HCT116 (cell line): ENCODE data around the gene ABHD11. TPM values are rescaled to one million over a fixed set of nuclear protein-coding genes. Genes with fewer than 3 reads are reported as not detected.

Source experiments
- ATAC-seq: fragments of 200-7000 bp; cut with Tn5 transposase; 2 replicates; pipeline ENCODE4 v1.9.1; 2020; ENCODE audit warnings: mild to moderate bottlenecking, moderate library complexity
- BruUV-seq: library from RNA; stranded (reverse); fragments of 400-500 nt; replicated peaks from 2 replicates; lab custom pipeline; 2021; lab: Mats Ljungman, UMichigan
- CTCF ChIA-PET: fragments of 300-600 bp; sonication (Branson Sonifier 250); formaldehyde crosslinking; loops from one replicate; lab custom pipeline; 2021; ENCODE audit warnings: antibody characterized with exemption; lab: Charles Lee
- POLR2A ChIA-PET: fragments of 300-600, 350-600 bp; sonication (Branson Sonifier 250); formaldehyde crosslinking; loops from one replicate; lab custom pipeline; 2021; ENCODE audit warnings: antibody characterized with exemption; lab: Charles Lee
- RAD21 ChIA-PET, 2 experiments: fragments of 300-600 bp; sonication (Branson Sonifier 250); formaldehyde crosslinking; loops; one replicate each; lab custom pipeline; 2023; ENCODE audit warnings: low total read pairs in 2 of 2; ENCODE audit not compliant: uncharacterized antibody in 2 of 2, unreplicated experiment in 2 of 2, low non-redundant PET in 1 of 2; lab: Charles Lee
- DNase-seq: peaks from one replicate; pipeline ENCODE4 v3.0.0-alpha.2; 2010; ENCODE audit warnings: low read depth, low spot score
- H2AFZ ChIP-seq: fragments of 200-600 bp; shearing (Covaris generic), sonication (generic); 2 replicates; pipeline ENCODE4 v1.6.1; 2017; ENCODE audit warnings: low read depth, mixed run types, mixed read lengths, antibody characterized with exemption, low read length; ENCODE audit not compliant: poor library complexity, severe bottlenecking
- H3K27ac ChIP-seq: 2 replicates; pipeline ENCODE4 v1.5.1; 2012; ENCODE audit warnings: low read depth, low read length
- H3K27me3 ChIP-seq: fragments of 200-600 bp; sonication (generic); 2 replicates; pipeline ENCODE4 v1.6.1; 2016; ENCODE audit warnings: mixed run types, low read length, mixed read lengths; ENCODE audit not compliant: insufficient read depth
- H3K36me3 ChIP-seq, 2 experiments: fragments of 200-500 bp in 1 of 2; fragments of 200-600 bp in 1 of 2; sonication (Bioruptor generic) in 1 of 2; sonication (generic) in 1 of 2; 2 replicates each; pipeline versions ENCODE4 v1.5.1 to v1.6.1; 2014 to 2016; ENCODE audit warnings: low read length in 2 of 2, inconsistent platforms in 1 of 2, mixed read lengths in 1 of 2, mixed run types in 1 of 2; ENCODE audit not compliant: insufficient read depth in 2 of 2, control insufficient read depth in 1 of 2
- H3K4me1 ChIP-seq, 2 experiments: fragments of 200-600 bp in 1 of 2; sonication (generic) in 1 of 2; 2 replicates each; pipeline versions ENCODE4 v1.5.1 to v1.6.1; 2012 to 2017; ENCODE audit warnings: low read length in 2 of 2, inconsistent platforms in 1 of 2, mild to moderate bottlenecking in 1 of 2, mixed read lengths in 1 of 2, mixed run types in 1 of 2, moderate library complexity in 1 of 2; ENCODE audit not compliant: insufficient read depth in 2 of 2, control insufficient read depth in 1 of 2
- H3K4me2 ChIP-seq: fragments of 200-600 bp; sonication (generic); 2 replicates; pipeline ENCODE4 v1.6.1; 2017; ENCODE audit warnings: mixed run types, low read length, mixed read lengths
- H3K4me3 ChIP-seq, 2 experiments: fragments of 200-600 bp in 1 of 2; sonication (generic) in 1 of 2; replicated peaks in 1 of 2; 2 replicates each; pipeline ENCODE4 v1.5.1; 2011 to 2016; ENCODE audit warnings: low read length in 2 of 2, control low read depth in 1 of 2, low read depth in 1 of 2, mild to moderate bottlenecking in 1 of 2, mixed read lengths in 1 of 2, mixed run types in 1 of 2
- H3K79me2 ChIP-seq: fragments of 200-600 bp; sonication (generic); 2 replicates; pipeline ENCODE4 v1.6.1; 2017; ENCODE audit warnings: mild to moderate bottlenecking, mixed run types, low read length, moderate library complexity, mixed read lengths; ENCODE audit not compliant: insufficient read depth
- H3K9ac ChIP-seq: fragments of 200-600 bp; sonication (generic); 2 replicates; pipeline ENCODE4 v1.6.1; 2016; ENCODE audit warnings: low read length, mixed read lengths
- H3K9me2 ChIP-seq: fragments of 200-600 bp; sonication (generic), shearing (Covaris generic); 2 replicates; pipeline ENCODE4 v1.6.1; 2017; ENCODE audit warnings: mixed run types, mild to moderate bottlenecking, moderate library complexity; ENCODE audit not compliant: insufficient read depth
- H3K9me3 ChIP-seq, 2 experiments: fragments of 200-500 bp in 1 of 2; fragments of 200-600 bp in 1 of 2; sonication (Bioruptor generic) in 1 of 2; sonication (generic) in 1 of 2; 2 replicates each; pipeline ENCODE4 v1.6.1; 2014 to 2017; ENCODE audit warnings: low read length in 2 of 2, mixed read lengths in 2 of 2, inconsistent platforms in 1 of 2, low read depth in 1 of 2, mild to moderate bottlenecking in 1 of 2, mixed run types in 1 of 2, moderate library complexity in 1 of 2; ENCODE audit not compliant: control insufficient read depth in 1 of 2, insufficient read depth in 1 of 2
- H4K20me1 ChIP-seq: fragments of 200-600 bp; sonication (generic), shearing (Covaris generic); 2 replicates; pipeline ENCODE4 v1.6.1; 2017; ENCODE audit warnings: mixed run types, mild to moderate bottlenecking, moderate library complexity; ENCODE audit not compliant: insufficient read depth
- EGR1 ChIP-seq: IDR thresholded peaks from 2 replicates; pipeline ENCODE4 v1.6.1; 2012; ENCODE audit warnings: low read depth
- ELF1 ChIP-seq: IDR thresholded peaks from 2 replicates; pipeline ENCODE4 v1.6.1; 2012; ENCODE audit warnings: low read depth, borderline replicate concordance
- SIN3A ChIP-seq: IDR thresholded peaks from 2 replicates; pipeline ENCODE4 v1.6.1; 2012; ENCODE audit warnings: low read depth
- SP1 ChIP-seq: IDR thresholded peaks from 2 replicates; pipeline ENCODE4 v1.6.1; 2012; ENCODE audit warnings: low read depth
- SRF ChIP-seq: IDR thresholded peaks from 2 replicates; pipeline ENCODE4 v1.6.1; 2012; ENCODE audit warnings: low read depth
- YY1 ChIP-seq: IDR thresholded peaks from 2 replicates; pipeline ENCODE4 v1.6.1; 2011; ENCODE audit warnings: low read length, low read depth, moderate library complexity, mild to moderate bottlenecking; ENCODE audit not compliant: insufficient replicate concordance; ENCODE audit errors: extremely low read depth
- ZNF274 ChIP-seq: fragments of 200-500 bp; sonication (Bioruptor generic); IDR thresholded peaks from 2 replicates; pipeline ENCODE4 v1.6.1; 2014; ENCODE audit warnings: mild to moderate bottlenecking, low read depth, low read length, inconsistent platforms
- intact Hi-C: fragments of 100-400 bp; cut with micrococcal nuclease; formaldehyde crosslinking; loops from 2 replicates; pipeline ENCODE4 v1.10.0; 2022
- total RNA-seq: library from RNA; stranded (reverse); gene quantifications from one replicate; pipeline ENCODE4 v1.2.1, GENCODE V29; 2021; ENCODE audit not compliant: unreplicated experiment
- TF ChIP-seq, protein P1 (sequence below): IDR thresholded peaks from 2 replicates; pipeline ENCODE4 v1.6.1; 2011; ENCODE audit warnings: mild to moderate bottlenecking, low read length, moderate library complexity; ENCODE audit not compliant: insufficient replicate concordance; ENCODE audit errors: extremely low read depth

Gene ABHD11
- total RNA-seq, 1 experiment from 2014 or later, result 69.8 TPM

DNA sequence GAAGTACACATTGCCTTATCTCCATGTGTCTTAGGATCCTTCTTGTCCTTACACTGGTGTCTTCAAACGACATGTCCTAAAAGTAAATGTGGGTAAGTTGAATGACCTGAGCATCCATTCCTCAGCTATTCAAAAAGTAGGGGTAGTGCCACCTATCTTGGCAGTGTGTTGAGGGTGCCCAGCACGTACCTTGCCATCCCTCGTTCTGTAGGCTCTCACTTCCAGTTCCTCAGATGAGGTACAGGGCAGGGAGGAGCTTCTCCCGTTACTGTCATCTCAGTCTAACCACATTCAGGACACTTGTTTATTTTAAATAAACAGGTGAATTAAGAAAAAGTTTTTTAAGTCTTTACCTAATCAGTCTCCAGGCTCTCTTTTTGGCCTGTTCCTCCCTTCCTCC, 42.2 kb downstream of the ABHD11 start:
- TF ChIP-seq SRF, result no peak
- TF ChIP-seq, protein P1, sequence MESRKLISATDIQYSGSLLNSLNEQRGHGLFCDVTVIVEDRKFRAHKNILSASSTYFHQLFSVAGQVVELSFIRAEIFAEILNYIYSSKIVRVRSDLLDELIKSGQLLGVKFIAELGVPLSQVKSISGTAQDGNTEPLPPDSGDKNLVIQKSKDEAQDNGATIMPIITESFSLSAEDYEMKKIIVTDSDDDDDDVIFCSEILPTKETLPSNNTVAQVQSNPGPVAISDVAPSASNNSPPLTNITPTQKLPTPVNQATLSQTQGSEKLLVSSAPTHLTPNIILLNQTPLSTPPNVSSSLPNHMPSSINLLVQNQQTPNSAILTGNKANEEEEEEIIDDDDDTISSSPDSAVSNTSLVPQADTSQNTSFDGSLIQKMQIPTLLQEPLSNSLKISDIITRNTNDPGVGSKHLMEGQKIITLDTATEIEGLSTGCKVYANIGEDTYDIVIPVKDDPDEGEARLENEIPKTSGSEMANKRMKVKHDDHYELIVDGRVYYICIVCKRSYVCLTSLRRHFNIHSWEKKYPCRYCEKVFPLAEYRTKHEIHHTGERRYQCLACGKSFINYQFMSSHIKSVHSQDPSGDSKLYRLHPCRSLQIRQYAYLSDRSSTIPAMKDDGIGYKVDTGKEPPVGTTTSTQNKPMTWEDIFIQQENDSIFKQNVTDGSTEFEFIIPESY, result no peak
- TF ChIP-seq, all 23 proteins: peak for 0
- POLR2A ChIA-PET, result interaction anchor here (1.8 kb wide), 1 partner anchor 11 kb away, joined by 6 read pairs; no protein-coding TSS in a partner anchor
- H3K9me2 ChIP-seq, result no peaks in the 10 kb centered on the region
- H3K4me2 ChIP-seq, result no peak overlapping the region
- intact Hi-C loops, result no loop called here
- H2AFZ ChIP-seq, result no peak overlapping the region
- peaks cover 41 to 78% of the 10 kb centered on the region in 2 experiments for H3K36me3 ChIP-seq
- no peaks in the 10 kb centered on the region for H3K9me3 ChIP-seq
- peaks cover 22% of the 10 kb centered on the region for H3K79me2 ChIP-seq
- DNase-seq (no peak), ATAC-seq (no peak)
- CTCF ChIA-PET, result no interaction called here
- H3K27ac ChIP-seq, result no peak overlapping the region
- no peak overlapping the region for H3K4me3 ChIP-seq
- H3K27me3 ChIP-seq, result no peaks in the 10 kb centered on the region
- H3K9ac ChIP-seq, result no peak overlapping the region
- RAD21 ChIA-PET, result no interaction called here
- no TSS peak for BruUV-seq
- H3K4me1 ChIP-seq, result peaks cover 0 to 5% of the 10 kb centered on the region in 2 experiments; a peak in 2 of 4 replicates
- H4K20me1 ChIP-seq, result 0 out of 2 replicates have a peak, but pooled peaks cover 3% of the 10 kb centered on the region

DNA sequence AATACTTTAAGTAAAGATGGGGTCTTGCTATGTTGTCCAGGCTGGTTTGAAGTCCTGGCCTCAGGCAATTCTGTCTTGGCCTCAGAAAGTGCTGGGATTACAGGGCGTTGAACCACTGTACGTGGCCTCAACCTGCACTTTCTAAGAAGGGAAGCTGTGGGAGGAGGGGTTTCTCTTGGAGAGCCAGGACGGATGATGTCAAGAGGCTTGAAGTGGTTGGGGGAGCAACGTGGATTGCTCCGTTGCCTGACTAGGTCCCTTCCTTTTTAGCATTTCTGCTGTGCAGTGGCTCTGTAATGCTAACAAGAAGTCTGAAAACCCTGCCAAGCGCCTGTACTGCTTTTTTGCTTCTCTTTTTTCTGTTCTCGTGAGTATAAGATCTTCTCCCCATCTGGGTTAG, 48.0 kb downstream of the ABHD11 start:
- TF ChIP-seq EGR1 (no peak), YY1 (no peak), ELF1 (no peak), SIN3A (no peak), ZNF274 (no peak), SP1 (no peak)
- TF ChIP-seq, all 23 proteins: peak for 0
- H3K36me3 ChIP-seq, result peaks cover 46 to 77% of the 10 kb centered on the region in 2 experiments
- CTCF ChIA-PET, result no interaction called here
- H3K4me2 ChIP-seq, result no peak overlapping the region
- ATAC-seq, result no peak
- BruUV-seq, result no TSS peak
- no peak overlapping the region for H3K27ac ChIP-seq
- H3K27me3 ChIP-seq, result no peaks in the 10 kb centered on the region
- intact Hi-C loops, result no loop called here
- no peaks in the 10 kb centered on the region for H3K9me2 ChIP-seq
- RAD21 ChIA-PET, result no interaction called here
- H2AFZ ChIP-seq, result no peak overlapping the region
- peaks cover 77% of the 10 kb centered on the region for H3K79me2 ChIP-seq
- POLR2A ChIA-PET, result interaction anchor here (1.2 kb wide), 1 partner anchor 16 kb away, joined by 3 read pairs; no protein-coding TSS in a partner anchor
- no peaks in the 10 kb centered on the region for H3K4me1 ChIP-seq
- no peak for DNase-seq
- H3K9ac ChIP-seq, result no peak overlapping the region
- no peak overlapping the region for H3K4me3 ChIP-seq
- H3K9me3 ChIP-seq, result no peaks in the 10 kb centered on the region
- no peaks in the 10 kb centered on the region for H4K20me1 ChIP-seq
